ENCODE measurements around the gene MAGIX.

The MAGIX gene

GRCh38 chrX:49160908-49161307, 1.6 kb upstream of the MAGIX start:
- no peak for DNase-seq (ENCODE audit: low read depth)
- H3K4me3 ChIP-seq (ENCODE audit: control insufficient read depth, low read depth, low read length) = no peak overlapping the region
- no peak for TF ChIP-seq CTCF (IDR thresholded peaks at IDR 0.05; ENCODE audit: control insufficient read depth, insufficient read depth, low read depth, low read length, missing control alignments)

- no peak for TF ChIP-seq CTCF (IDR thresholded peaks at IDR 0.05; ENCODE audit: control insufficient read depth, insufficient read depth, low read depth, low read length, missing control alignments)
- no peak for DNase-seq (ENCODE audit: low read depth)
- no peak overlapping the region for H3K4me3 ChIP-seq (ENCODE audit: control insufficient read depth, low read depth, low read length)
Observed at GRCh38 chrX:49161632-49162031, 926 bp upstream of the MAGIX start.

DNA sequence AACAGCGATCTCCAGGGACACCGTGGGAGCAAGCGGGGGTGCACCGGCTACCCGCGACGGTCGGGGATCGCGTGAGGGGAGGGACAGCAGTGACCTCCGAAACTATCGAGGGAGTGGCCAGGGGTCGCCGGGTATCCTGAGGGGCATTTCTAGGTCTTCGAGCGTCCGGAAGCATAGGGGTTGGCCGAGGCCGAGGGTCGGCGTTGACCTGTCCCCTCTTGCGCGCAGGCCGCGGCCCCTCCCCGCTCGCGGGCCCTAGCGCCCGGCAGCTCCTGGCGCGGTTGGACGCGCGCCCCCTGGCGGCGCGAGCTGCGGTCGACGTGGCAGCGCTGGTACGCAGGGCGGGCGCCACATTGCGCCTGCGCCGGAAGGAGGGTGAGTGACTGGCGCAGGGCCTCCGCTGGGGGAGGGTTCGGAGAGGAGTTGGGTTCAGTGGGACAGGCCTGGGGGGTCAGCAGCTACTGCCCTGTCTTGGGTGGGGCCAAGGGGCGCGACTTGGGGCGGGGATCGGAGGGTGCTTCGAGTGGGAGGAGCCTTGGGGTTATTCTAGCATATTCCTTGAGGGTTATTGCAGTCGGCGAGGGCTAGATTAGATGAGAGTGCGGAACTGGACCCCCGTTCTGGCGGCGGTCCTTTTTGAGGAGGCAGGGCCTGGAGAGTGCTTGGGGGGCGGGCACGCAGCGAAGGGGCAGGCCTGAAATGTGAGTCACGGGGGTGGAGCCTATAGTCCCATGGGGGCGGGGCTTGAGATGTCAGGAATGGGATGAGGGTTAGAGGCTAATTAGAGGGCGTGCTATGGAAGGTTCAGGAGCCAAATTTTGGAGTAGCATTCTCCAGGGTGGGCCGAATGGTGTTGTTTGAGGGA, 1.2 kb downstream of the MAGIX start:
- H3K4me3 ChIP-seq (ENCODE audit: control insufficient read depth, low read depth, low read length) = peak overlapping the region; percentile 40
- TF ChIP-seq CTCF (IDR thresholded peaks at IDR 0.05; ENCODE audit: control insufficient read depth, insufficient read depth, low read depth, low read length, missing control alignments) = peak; percentile 26
- no peak for DNase-seq (ENCODE audit: low read depth)

DNA sequence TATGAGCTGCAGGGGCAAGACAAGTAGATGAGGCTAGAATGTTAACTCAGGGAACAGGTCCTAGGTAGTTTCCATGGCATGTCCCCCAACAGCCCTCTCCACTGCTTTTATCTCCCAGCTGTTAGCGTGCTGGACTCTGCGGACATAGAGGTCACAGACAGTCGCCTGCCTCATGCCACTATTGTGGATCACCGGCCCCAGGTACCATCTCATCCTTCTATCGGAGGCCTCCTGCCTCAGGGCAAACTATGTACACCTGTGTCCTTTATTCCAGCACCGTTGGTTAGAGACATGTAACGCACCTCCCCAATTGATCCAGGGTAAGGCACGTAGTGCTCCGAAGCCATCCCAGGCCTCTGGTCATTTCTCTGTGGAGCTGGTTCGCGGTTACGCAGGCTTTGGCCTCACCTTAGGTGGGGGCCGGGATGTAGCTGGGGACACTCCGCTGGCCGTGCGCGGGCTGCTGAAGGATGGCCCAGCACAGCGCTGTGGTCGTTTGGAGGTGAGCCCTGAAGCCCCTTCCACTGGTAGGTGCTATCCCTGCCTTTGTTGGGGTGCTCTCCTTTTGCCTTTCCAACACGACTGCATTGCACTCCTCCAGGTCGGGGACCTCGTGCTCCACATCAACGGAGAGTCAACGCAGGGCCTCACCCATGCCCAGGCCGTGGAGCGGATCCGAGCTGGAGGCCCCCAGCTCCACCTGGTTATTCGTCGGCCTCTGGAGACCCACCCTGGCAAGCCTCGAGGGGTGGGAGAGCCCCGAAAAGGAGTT, 2.2 kb downstream of the MAGIX start:
- DNase-seq (ENCODE audit: low read depth) = no peak
- H3K4me3 ChIP-seq (ENCODE audit: control insufficient read depth, low read depth, low read length) = no peak overlapping the region
- no peak for TF ChIP-seq CTCF (IDR thresholded peaks at IDR 0.05; ENCODE audit: control insufficient read depth, insufficient read depth, low read depth, low read length, missing control alignments)

DNA sequence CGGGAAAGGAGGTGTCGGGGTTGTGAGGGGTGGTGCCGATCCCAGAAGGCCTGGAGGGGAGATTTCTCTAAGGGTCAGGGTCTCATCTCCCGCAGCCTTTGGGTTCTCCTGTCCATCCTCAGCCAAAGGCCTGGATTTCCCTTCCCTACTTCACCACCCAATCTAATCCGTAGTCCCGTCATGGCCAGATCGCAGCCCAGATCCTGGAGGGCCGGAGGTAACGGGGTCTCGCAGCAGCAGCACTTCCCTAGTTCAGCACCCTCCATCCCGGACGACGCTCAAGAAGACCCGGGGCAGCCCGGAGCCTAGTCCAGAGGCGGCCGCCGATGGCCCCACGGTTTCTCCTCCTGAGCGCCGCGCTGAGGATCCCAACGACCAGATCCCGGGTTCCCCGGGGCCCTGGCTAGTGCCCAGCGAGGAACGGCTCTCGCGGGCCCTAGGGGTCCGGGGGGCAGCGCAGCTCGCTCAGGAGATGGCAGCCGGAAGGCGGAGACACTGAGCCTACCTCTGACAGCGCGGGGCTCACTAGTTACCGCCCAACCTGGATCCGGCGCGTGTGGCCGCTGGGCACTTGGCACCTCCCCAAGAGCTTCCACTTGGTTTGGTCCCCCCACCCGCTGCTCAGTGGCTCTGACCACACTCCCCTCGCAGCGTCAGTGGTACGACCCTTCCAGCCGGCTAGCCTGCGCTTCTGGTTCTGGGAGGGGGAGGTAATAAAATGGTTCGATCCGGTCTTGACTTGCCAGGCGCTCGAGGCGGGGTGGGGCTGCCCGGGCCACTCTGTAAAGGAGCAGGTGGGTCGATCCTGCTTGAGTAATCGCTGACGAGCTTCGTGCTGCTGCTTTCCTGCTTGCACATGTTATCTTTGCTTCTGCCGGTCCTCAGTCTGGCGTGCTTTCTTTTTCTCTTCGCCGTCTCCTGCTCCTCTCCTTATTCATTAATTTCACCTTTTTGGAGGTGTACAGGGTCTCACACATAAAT, 3.6 kb downstream of the MAGIX start:
- H3K4me3 ChIP-seq (ENCODE audit: control insufficient read depth, low read depth, low read length) = peak overlapping the region; percentile 28
- peak; percentile 13 for TF ChIP-seq CTCF (IDR thresholded peaks at IDR 0.05; ENCODE audit: control insufficient read depth, insufficient read depth, low read depth, low read length, missing control alignments)
- DNase-seq (ENCODE audit: low read depth) = no peak

Measured in AG09309 (cell line).